Panc1 (cell line): Measurements from ENCODE around the gene KLC4. TPM values are rescaled to one million over a fixed set of nuclear protein-coding genes. Genes with fewer than 3 reads are reported as not detected.

Experiments used
- ATAC-seq: fragments of 200-7000 bp; cut with Tn5 transposase; 2 replicates; pipeline ENCODE4 v1.9.1; 2020; ENCODE audit warnings: mild to moderate bottlenecking, moderate library complexity
- BruUV-seq: library from RNA; stranded (reverse); fragments of 400-500 nt; replicated peaks from 2 replicates; lab custom pipeline; 2021; lab: Mats Ljungman, UMichigan
- CTCF ChIA-PET: fragments of 300-600 bp; sonication (Branson Sonifier 250); formaldehyde crosslinking; loops from one replicate; lab custom pipeline; 2022; ENCODE audit warnings: antibody characterized with exemption; lab: Charles Lee
- POLR2A ChIA-PET: fragments of 300-600 bp; sonication (Branson Sonifier 250); formaldehyde crosslinking; loops from one replicate; lab custom pipeline; 2022; ENCODE audit warnings: antibody characterized with exemption; lab: Charles Lee
- DNase-seq: peaks from one replicate; pipeline ENCODE4 v3.0.0-alpha.2; 2010; ENCODE audit warnings: low read depth, low spot score
- H3K27ac ChIP-seq: 2 replicates; pipeline ENCODE4 v1.5.1; 2011; ENCODE audit warnings: mild to moderate bottlenecking, low read length, inconsistent platforms
- H3K27me3 ChIP-seq: fragments of 200-500 bp; sonication (Bioruptor generic); 2 replicates; pipeline ENCODE4 v1.6.0; 2014; ENCODE audit warnings: low read length, inconsistent platforms; ENCODE audit not compliant: control insufficient read depth, insufficient read depth
- H3K36me3 ChIP-seq: fragments of 200-500 bp; sonication (Bioruptor generic); 2 replicates; pipeline ENCODE4 v1.5.1; 2014; ENCODE audit warnings: inconsistent platforms, mild to moderate bottlenecking, low read length, moderate library complexity; ENCODE audit not compliant: control insufficient read depth, insufficient read depth
- H3K4me1 ChIP-seq: 2 replicates; pipeline ENCODE4 v1.5.1; 2011; ENCODE audit warnings: inconsistent platforms, mild to moderate bottlenecking, low read length, moderate library complexity; ENCODE audit not compliant: control insufficient read depth, insufficient read depth
- H3K4me3 ChIP-seq, 2 experiments: 2 replicates each; pipeline ENCODE4 v1.5.1; 2011 to 2012; ENCODE audit warnings: low read depth in 2 of 2, low read length in 2 of 2, mild to moderate bottlenecking in 2 of 2, inconsistent platforms in 1 of 2, moderate library complexity in 1 of 2
- H3K9me3 ChIP-seq: fragments of 200-500 bp; sonication (Bioruptor generic); 2 replicates; pipeline ENCODE4 v1.5.1; 2014; ENCODE audit warnings: low read depth, mild to moderate bottlenecking, inconsistent platforms, low read length, moderate library complexity; ENCODE audit not compliant: control insufficient read depth, insufficient read depth
- CTCF ChIP-seq: fragments of 450-650 bp; IDR thresholded peaks from 2 replicates; pipeline ENCODE4 v1.5.1; 2017; ENCODE audit warnings: mild to moderate bottlenecking
- POLR2AphosphoS5 ChIP-seq: IDR thresholded peaks from 2 replicates; pipeline ENCODE4 v1.6.1; 2012; ENCODE audit warnings: mild to moderate bottlenecking, low read depth, low read length, moderate library complexity
- REST ChIP-seq, 2 experiments: IDR thresholded peaks; 2 replicates each; pipeline ENCODE4 v1.6.1; 2011 to 2012; ENCODE audit warnings: low read depth in 2 of 2, control low read depth in 1 of 2, low read length in 1 of 2, mild to moderate bottlenecking in 1 of 2, moderate library complexity in 1 of 2; ENCODE audit not compliant: insufficient read depth in 1 of 2
- SIN3A ChIP-seq: IDR thresholded peaks from 2 replicates; pipeline ENCODE4 v1.6.1; 2012; ENCODE audit warnings: low read depth, mild to moderate bottlenecking, low read length, moderate library complexity, borderline replicate concordance; ENCODE audit not compliant: insufficient read depth
- TCF7L2 ChIP-seq: IDR thresholded peaks from 2 replicates; pipeline ENCODE4 v1.6.1; 2011; ENCODE audit warnings: mild to moderate bottlenecking, low read depth, low read length, inconsistent platforms
- in situ Hi-C: cut with HindIII; loops from 2 replicates; pipeline ENCODE4 v1.10.0; 2016; ENCODE audit warnings: low sequenced_read_pairs, low pct_unique_long_range_greater_than_20kb
- intact Hi-C: fragments of 100-400 bp; cut with micrococcal nuclease; formaldehyde crosslinking; loops from one replicate; pipeline ENCODE4 v1.10.0; 2022; ENCODE audit not compliant: unreplicated experiment
- total RNA-seq: library from RNA; stranded (reverse); gene quantifications from one replicate; pipeline ENCODE4 v1.2.1, GENCODE V29; 2021; ENCODE audit not compliant: unreplicated experiment

The KLC4 gene
- total RNA-seq, 1 experiment from 2014 or later, result 22.6 TPM

- no TSS peak for BruUV-seq
- Histone ChIP-seq H3K36me3 (peaks cover 3% of the 10 kb centered on the region; the same call in 1 of the 2 replicates), H3K4me1 (peaks cover 25% of the 10 kb centered on the region), H3K27me3 (no peaks in the 10 kb centered on the region), H3K4me3 (no peak overlapping the region), H3K9me3 (no peaks in the 10 kb centered on the region), H3K27ac (peak overlapping the region; percentile 81)
- intact Hi-C loops, result loop anchor here (5.0 kb wide), 2 partner anchors 52 to 67 kb away; no protein-coding TSS in a partner anchor
- TF ChIP-seq SIN3A (no peak), POLR2AphosphoS5 (no peak), REST (IDR thresholded peaks at IDR 0.05; ENCODE audit: insufficient read depth in 1 of 2, low read depth in 2 of 2, low read length in 1 of 2) (no peak), TCF7L2 (no peak), CTCF (no peak)
- in situ Hi-C loops, result no loop called here
- no peak for DNase-seq
- ATAC-seq, result no peak
- ChIA-PET CTCF (no interaction called here), POLR2A (interaction anchor here (0.6 kb wide), 1 partner anchor 294 kb away, joined by 5 read pairs; no protein-coding TSS in a partner anchor)
These were observed 15.6 kb downstream of the KLC4 start for GRCh38 chr6:43074847-43075669.

- Histone ChIP-seq H3K27me3 (no peaks in the 10 kb centered on the region), H3K36me3 (peaks cover 3% of the 10 kb centered on the region; the same call in 1 of the 2 replicates), H3K9me3 (no peaks in the 10 kb centered on the region), H3K4me1 (peaks cover 25% of the 10 kb centered on the region), H3K27ac (peak within 1 kb of the TSS; percentile 91), H3K4me3 (peak within 1 kb of the TSS; percentile 90 to 91)
- BruUV-seq, result no TSS peak
- CTCF ChIA-PET, result no interaction called here
- POLR2A ChIA-PET, result interaction anchor here (0.5 kb wide), 2 partner anchors 192 to 624 kb away, joined by 3 to 15 read pairs; partner anchors contain the start of gene TRERF1
- intact Hi-C loops, result loop anchor here (5.0 kb wide), 1 partner anchor 66 kb away; no protein-coding TSS in a partner anchor
- ATAC-seq (peak; percentile 86), DNase-seq (no peak)
- in situ Hi-C loops, result no loop called here
- TF ChIP-seq TCF7L2 (no peak), CTCF (no peak), REST (IDR thresholded peaks at IDR 0.05; ENCODE audit: insufficient read depth in 1 of 2, low read depth in 2 of 2, low read length in 1 of 2) (no peak), POLR2AphosphoS5 (no peak), SIN3A (no peak; the same call in 1 of the 2 replicates)
These were observed 16.4 kb downstream of the KLC4 start, which contains the start of gene PTK7 for GRCh38 chr6:43075670-43076463. Gene PTK7, plus strand, starts transcription at chr6:43076314. Its CDS starts 175 bp downstream, at chr6:43076489.
